ENCODE measurements around the gene CFAP100. TPM values are rescaled to one million over a fixed set of nuclear protein-coding genes. Genes with fewer than 3 reads are reported as not detected.

The CFAP100 gene
- total RNA-seq, 1 experiment from 2014 or later: not detected

GRCh38 chr3:126399756-126400155, 5.0 kb downstream of the CFAP100 start:
- DNase-seq (ENCODE audit: low spot score): no peak

DNA sequence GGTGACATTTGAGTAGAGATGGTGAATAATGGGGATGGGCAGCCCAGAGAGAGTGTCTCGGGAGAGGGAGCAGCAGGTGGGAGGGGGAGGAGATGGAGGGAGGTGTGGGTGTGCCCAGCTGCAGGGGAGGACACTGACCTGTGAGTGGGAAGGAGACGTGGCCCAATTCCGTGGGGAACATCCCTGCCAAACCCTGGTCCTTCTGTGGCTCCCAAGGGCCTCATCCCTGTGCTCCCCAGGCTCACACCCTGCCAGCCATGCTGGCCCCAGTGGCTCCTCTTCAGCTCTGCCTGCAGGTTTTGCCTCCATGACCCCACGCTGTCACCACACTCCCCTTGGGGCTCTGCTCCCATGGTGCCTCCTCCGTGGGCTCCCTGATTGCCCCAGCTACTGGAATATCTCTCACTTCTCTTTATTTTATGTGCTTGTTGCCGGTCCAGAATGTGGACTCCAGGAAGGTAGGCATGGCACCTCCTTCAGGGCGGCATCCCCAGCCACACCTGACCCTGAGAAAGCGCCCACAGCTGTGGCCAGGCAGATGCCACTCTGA, 7.0 kb downstream of the CFAP100 start:
- DNase-seq (ENCODE audit: low spot score): no peak

DNA sequence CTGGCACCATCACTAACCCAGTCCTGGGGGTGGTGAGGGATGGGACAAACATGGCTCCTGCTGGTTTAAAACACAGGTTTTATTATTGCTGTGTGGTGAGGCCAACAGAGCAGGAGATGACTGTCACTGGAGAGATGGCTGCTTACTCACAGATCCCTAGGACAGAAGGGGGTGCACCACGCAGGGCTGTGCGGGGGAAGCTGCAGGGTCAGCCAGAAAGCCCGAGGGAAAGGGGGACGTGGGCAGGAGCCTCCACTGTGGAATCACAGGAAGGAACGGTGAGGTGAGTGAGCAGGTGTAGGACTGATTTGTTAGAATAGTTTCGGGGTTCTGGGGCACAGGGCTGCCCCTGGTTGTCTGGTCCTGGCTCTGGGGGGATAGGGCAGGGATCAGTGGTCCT, 7.5 kb downstream of the CFAP100 start:
- DNase-seq (ENCODE audit: low spot score): no peak

DNA sequence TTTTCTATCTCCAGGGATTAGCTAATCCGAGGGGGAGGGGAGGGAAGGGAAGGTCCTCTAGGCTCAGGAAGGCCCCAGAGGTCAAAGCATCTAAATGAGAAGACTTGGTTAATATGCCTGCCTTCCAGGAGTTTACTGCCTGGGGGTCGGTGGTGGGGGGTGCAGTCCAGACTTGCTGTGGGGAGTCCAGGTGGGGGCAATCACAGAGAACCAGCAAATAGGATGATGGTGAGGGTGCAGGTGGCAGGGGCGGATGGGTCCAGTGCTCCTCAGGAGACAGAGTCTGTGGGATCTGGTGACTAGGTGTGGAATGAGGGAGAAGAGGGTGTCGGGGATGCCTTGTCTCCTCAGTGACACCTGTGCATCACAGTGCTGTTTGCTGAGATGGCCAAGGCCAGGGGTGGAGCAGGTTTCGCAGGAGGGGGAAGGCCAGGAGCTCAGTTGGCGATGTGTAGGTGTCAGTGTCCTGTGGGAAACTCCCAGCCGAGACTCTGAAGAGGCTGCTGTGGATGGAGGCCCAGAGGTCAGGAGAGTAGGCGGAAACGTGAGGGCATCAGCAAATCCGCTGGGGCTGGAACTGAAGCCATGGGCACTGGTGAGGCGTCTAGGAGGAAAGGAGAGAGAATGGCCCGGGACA, 8.1 kb downstream of the CFAP100 start:
- no peak for DNase-seq (ENCODE audit: low spot score)

- no peak for DNase-seq (ENCODE audit: low spot score)
Observed at GRCh38 chr3:126406389-126407296, 11.9 kb downstream of the CFAP100 start.

DNA sequence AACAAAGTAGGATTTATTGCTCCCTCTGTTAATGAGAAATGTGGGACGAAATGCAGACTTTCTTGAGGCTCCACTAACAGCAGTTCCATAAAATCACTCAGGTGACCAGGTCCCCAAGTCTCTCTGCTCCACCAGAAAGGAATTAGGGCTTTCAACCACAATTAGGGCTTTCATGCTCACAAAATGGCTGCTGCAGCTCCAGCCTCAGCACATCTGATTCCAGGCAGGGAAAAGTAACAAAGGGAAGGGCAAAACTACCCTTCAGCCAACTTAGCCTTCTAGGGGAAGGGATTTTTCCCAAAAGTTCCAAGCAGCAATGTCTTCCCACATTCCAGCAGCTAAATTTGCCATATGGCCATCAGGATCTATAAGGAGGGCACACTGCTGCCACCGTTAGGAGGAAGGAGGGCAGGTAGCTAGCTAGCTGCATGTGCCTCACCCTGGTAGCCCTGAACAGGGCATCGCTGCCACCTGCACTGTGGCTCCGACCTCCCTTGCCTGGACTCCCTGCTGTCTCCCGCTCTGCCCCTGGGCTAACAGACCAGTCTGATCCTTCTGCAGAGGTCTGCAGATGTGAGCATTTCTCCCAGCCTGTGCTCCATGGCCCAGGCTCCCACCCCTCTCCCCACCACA, 12.8 kb downstream of the CFAP100 start:
- no peak for DNase-seq (ENCODE audit: low spot score)

DNA sequence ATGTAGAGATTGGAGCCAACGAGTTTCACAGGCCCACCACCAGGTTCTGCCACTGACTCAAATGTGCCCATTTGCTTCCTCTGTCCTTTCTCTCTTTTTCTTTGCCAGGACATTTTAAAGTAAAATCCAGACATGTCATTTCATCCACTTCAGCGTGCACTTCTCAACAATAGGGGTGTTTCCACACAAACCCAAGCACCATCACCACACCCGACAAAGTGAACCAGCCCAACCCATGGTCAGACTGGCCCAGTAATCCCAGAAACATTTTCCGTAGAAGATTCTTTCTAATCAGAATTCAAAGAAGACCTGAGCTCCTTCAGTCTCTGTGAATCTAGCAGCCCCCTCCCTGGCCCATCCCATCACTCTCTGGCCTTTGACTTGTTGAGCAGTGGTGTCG, 13.4 kb downstream of the CFAP100 start:
- DNase-seq (ENCODE audit: low spot score): no peak

- no peak for DNase-seq (ENCODE audit: low spot score)
Observed at GRCh38 chr3:126412841-126413692, 18.4 kb downstream of the CFAP100 start.

DNA sequence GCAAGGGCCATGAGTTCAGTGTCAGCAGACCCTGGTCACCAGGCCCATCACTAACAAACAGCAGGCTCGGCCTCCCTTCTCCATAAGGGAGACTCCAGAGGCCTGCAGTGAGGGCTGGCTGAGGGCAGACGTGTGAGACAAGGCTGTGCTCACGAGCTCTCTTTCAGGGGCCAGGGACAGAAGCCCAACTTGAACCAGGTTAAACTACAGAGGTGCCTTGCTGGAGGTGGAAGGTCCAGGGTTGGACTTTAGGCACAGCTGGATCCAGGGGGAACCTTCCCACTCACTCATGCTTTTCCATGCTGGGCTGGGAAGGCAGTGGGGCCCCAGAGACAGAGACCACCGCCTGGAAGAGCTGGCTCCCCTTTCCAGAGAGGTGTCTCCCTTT, 19.0 kb downstream of the CFAP100 start:
- DNase-seq (ENCODE audit: low spot score): no peak

DNA sequence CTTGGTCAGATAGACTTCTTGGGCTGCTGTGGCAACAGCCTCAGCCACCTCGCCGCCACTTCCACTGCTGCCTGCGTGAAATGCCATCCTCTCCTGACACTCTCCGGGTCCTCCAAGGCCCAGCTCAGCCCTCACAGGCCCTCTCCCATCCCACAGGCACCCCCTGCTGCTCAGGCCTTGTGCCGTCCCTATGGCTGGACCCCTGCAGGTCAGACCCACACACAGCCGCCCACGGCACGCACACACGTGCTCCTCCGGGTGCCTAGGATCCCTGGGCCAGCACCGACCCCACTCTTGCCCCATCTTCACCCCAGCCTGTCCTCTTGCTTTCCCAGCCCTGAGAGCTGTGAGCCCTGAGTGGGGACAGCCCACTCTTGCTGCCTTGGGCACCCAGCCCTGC, 19.7 kb downstream of the CFAP100 start:
- DNase-seq (ENCODE audit: low spot score): no peak

DNA sequence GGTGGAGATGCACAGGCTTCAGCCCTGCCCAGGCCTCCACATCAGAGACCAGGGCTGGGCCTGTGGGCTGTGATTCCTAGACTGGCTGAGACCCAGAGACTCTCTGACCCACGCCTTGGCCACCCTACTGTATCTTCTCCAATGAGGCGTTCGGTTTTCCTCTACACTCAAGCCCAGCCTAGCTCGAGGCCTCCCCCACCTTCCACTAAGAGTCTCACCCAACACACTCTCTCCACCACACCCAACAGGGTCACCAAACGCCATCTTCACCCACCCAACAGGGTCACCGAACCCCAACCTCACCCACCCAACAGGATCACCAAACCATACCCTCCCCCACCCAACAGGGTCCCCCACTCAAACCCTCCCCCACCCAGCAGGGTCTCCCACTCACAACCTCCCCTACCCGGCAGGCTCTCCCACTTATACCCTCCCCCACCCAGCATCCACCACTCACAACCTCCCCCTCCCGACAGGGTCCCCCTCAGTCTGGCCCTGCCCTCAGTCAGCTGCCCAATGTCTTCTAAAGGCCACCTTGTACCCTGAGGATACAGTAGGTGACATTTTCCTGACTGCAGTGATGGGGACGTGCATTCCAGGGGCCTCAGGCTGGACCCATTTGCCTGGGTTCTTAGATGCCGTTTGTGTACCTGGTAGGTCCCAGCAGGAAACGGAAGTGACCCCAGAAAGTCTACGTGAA, 20.4 kb downstream of the CFAP100 start:
- no peak for DNase-seq (ENCODE audit: low spot score)

GRCh38 chr3:126415661-126416591, 21.2 kb downstream of the CFAP100 start:
- no peak for DNase-seq (ENCODE audit: low spot score)

GRCh38 chr3:126416943-126417342, 22.2 kb downstream of the CFAP100 start:
- no peak for DNase-seq (ENCODE audit: low spot score)

DNA sequence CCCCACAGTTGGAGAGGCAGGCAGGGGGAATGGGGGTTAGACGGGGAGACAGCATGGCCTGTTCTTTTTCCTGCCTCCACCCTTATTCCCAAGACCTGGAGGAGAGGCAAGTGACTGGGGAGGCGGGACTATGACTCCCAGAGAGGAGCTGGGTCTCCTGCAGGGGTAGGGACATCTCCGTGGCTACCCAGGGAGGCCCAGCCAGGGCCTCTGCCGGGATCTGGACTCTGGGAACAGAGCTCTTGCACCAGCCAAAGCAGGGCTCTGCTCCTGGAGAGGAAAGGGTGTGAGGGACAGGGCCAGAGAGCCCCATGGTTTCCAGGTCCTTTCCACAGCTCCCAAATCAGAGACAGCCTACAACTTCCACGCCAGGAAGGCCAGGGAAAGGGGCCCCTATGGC, 22.8 kb downstream of the CFAP100 start:
- DNase-seq (ENCODE audit: low spot score): no peak

- DNase-seq (ENCODE audit: low spot score): no peak
Observed at GRCh38 chr3:126417981-126418530, 23.3 kb downstream of the CFAP100 start.

GRCh38 chr3:126418661-126419131, 24.0 kb downstream of the CFAP100 start:
- no peak for DNase-seq (ENCODE audit: low spot score)

- no peak for DNase-seq (ENCODE audit: low spot score)
Observed at GRCh38 chr3:126419151-126419703, 24.5 kb downstream of the CFAP100 start.

DNA sequence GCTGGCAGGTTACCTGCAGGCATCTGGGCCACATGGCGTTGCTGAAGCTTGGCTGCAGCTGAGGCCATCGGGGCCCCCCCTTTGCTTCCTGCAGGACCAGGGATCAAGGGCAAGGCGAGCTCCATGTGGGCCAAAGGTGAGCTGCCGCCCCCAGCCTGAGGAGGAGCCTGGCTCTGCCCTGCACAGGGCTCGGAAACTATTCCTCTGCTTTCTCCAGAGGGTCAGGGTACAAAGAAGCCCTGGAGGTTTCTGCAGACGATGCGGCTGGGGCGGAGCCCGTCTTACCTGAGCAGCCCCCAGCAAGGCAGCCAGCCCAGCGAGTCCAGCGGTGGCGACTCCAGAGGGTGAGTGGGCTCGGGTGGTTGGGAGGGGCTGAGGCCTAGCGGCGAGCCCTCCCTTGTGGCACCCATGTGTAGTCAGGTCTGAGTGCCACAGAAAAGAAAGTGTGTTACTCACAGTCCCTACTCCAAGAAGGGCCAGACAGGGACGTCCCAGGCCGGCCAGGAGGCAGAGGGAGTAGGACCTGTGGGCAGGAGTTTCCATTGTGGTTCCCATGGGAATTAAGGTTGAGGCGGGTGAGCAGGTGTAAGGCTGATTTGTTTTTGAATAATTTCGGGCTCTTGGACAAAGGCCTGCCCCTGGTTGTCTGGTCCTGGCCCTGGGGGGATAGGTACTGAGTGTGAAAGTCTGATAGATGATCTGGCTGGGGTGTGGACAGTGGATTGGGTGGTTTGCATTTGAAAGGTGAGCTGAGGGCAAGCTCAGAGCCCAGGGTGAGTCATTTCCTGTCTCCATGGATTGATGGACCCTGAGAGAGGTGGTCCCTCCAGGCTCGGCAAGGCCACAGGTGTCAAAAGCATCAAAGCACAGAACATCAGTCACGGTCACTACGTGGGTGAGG, 25.4 kb downstream of the CFAP100 start:
- DNase-seq (ENCODE audit: low spot score): no peak
